SKM-1 (cell line): Measurements from ENCODE around the gene PARP6.

Experiments used
- DNase-seq: peaks from one replicate; lab custom pipeline; 2025; ENCODE audit not compliant: unreplicated experiment; lab: John Stamatoyannopoulos, UW

Gene PARP6

GRCh38 chr15:72200395-72201237 lies 71.7 kb downstream of the PARP6 start:
- DNase-seq = no peak

- DNase-seq = peak; percentile 25
These were observed 72.6 kb downstream of the PARP6 start for GRCh38 chr15:72199721-72200212.

GRCh38 chr15:72199205-72199515 lies 73.2 kb downstream of the PARP6 start:
- DNase-seq = no peak

DNA sequence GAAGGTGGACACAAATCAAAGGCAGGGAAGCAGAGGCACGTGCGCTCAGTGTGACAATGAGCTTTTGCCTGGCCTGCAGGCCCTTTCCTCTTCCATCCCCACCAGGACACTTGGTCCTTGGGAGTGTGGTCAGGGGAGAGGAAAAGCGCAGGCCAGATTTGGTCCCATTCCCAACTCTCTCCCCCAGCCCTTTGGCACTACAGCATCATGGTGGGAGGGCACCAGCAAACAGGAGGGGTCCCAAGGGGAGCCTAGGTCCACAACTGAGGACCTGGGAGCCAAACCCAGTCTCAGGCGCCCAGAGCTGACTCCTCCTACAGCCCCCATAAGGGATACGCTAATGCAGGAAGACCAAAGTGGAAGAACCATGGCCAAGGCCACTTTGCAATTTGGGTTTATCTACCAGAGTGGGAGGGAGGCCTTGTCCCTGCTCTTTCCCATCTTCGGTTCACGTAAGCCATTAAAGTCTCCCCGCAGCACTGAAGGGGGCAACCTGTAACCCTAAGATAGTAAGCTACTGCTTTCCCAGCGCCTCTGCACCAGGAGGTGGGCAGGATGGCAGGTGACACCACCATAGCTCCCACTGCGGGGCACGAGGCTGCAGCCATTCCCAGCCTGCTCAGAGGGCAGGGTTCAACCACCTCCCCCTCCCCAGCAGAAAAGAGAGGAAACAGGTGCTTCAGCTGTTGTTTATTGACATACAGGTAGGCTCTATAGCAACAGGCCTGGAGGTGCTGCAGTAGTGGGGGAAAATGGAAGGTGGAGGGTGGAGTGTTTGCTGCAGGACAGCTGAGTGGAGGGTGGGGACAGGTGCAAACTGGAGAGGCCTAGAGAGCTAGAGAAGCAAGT lies 73.8 kb downstream of the PARP6 start:
- DNase-seq = no peak

- no peak for DNase-seq
These were observed 74.6 kb downstream of the PARP6 start, which contains the start of gene GRAMD2A for GRCh38 chr15:72197460-72198355. Gene GRAMD2A, minus strand, starts transcription at chr15:72197787.

GRCh38 chr15:72197041-72197459 lies 75.3 kb downstream of the PARP6 start:
- no peak for DNase-seq

DNA sequence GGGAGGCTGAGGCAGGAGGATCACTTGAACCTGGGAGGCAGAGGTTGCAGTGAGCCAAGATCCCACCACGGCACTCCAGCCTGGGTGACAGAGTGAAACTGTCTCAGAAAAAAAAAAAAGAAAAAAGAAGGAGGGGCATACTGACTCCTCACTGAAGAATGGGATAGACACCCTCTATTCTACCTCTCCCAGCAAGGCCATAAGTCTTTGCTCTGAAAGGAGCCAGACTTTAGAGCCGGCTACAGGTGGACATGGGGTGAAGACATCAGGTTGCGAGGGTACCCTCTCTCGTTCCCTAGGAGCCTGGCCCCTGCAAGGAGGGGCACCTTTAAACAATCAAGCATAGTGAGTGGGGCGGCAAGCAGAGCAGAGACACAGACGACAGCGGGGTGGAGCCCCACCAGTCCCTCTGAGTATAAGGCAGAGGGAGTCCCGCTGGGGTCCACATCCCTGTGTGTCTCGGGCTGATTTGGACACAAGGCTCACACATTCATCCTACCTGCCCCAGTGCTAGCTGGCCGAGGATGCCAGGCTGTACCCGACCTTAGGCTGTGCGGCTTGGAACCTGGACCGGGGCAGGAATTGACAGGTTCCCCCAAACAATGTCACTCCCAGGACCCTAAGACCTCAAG lies 75.8 kb downstream of the PARP6 start:
- no peak for DNase-seq

- DNase-seq = peak; percentile 96
These were observed 77.2 kb downstream of the PARP6 start for GRCh38 chr15:72195101-72195511.

GRCh38 chr15:72193836-72194396 lies 78.4 kb downstream of the PARP6 start:
- no peak for DNase-seq

DNA sequence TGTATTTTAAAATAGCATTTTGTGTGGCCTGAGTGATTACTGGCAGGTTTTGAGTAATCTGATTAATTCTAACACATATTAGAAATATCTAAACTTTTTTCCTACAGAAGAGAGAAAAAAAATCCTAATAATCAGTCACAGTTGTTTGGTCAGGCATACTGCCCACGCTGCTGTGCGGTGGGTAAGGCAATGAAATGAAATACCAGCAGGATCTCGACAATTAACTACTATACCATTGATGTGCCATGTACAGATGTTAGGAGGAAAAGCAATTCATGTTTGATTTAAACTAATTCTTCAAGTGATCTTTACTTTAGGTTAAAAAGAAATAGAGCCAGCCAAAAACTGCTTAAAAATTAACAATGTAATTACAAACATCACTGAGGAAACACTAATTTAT lies 79.9 kb downstream of the PARP6 start:
- no peak for DNase-seq
